AG09309 (cell line): ENCODE measurements around the gene PARD3B.

Experiments
- DNase-seq: peaks from one replicate; pipeline ENCODE4 v3.0.0-alpha.2; 2010; ENCODE audit warnings: low read depth
- H3K4me3 ChIP-seq: 2 replicates; pipeline ENCODE4 v1.5.1; 2011; ENCODE audit warnings: mild to moderate bottlenecking, low read depth, low read length, moderate library complexity; ENCODE audit not compliant: control insufficient read depth
- TF ChIP-seq, protein P1 (sequence below): IDR thresholded peaks from 2 replicates; pipeline ENCODE4 v1.5.1; 2011; ENCODE audit warnings: mild to moderate bottlenecking, low read depth, low read length, inconsistent platforms; ENCODE audit not compliant: insufficient read depth, control insufficient read depth; ENCODE audit errors: missing control alignments

PARD3B gene

DNA sequence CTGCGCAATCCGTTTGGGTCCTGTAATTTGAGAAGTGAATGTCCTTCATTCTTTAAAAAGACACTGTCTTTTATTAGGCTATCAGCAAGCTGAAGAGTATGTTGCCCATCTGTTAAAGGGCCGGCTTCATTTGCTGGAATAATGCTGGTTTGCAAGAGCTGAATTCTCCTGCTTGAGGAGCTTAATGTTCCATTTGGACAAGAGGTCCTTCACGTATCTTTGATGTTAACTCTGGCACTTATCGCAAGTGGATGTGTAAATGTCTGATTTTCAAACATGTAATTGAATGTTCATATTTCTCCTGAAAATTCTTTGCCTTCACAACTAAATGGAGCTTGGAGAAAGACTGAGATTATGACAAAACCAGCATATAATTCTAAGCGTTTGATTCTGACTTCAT lies 856.2 kb downstream of the PARD3B start:
- no peak for DNase-seq
- no peak overlapping the region for H3K4me3 ChIP-seq
- TF ChIP-seq, protein P1, sequence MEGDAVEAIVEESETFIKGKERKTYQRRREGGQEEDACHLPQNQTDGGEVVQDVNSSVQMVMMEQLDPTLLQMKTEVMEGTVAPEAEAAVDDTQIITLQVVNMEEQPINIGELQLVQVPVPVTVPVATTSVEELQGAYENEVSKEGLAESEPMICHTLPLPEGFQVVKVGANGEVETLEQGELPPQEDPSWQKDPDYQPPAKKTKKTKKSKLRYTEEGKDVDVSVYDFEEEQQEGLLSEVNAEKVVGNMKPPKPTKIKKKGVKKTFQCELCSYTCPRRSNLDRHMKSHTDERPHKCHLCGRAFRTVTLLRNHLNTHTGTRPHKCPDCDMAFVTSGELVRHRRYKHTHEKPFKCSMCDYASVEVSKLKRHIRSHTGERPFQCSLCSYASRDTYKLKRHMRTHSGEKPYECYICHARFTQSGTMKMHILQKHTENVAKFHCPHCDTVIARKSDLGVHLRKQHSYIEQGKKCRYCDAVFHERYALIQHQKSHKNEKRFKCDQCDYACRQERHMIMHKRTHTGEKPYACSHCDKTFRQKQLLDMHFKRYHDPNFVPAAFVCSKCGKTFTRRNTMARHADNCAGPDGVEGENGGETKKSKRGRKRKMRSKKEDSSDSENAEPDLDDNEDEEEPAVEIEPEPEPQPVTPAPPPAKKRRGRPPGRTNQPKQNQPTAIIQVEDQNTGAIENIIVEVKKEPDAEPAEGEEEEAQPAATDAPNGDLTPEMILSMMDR: no peak

- no peak for DNase-seq
- no peak overlapping the region for H3K4me3 ChIP-seq
- TF ChIP-seq, protein P1: no peak
These were observed 856.7 kb downstream of the PARD3B start for GRCh38 chr2:205402011-205402410.

GRCh38 chr2:205403244-205403825 lies 858.1 kb downstream of the PARD3B start:
- TF ChIP-seq, protein P1: no peak
- peak; percentile 49 for DNase-seq
- no peak overlapping the region for H3K4me3 ChIP-seq

GRCh38 chr2:205405194-205405593 lies 859.9 kb downstream of the PARD3B start:
- DNase-seq: no peak
- H3K4me3 ChIP-seq: no peak overlapping the region
- TF ChIP-seq, protein P1: no peak

- H3K4me3 ChIP-seq: no peak overlapping the region
- TF ChIP-seq, protein P1: no peak
- DNase-seq: peak; percentile 72
These were observed 860.5 kb downstream of the PARD3B start for GRCh38 chr2:205405752-205406151.

DNA sequence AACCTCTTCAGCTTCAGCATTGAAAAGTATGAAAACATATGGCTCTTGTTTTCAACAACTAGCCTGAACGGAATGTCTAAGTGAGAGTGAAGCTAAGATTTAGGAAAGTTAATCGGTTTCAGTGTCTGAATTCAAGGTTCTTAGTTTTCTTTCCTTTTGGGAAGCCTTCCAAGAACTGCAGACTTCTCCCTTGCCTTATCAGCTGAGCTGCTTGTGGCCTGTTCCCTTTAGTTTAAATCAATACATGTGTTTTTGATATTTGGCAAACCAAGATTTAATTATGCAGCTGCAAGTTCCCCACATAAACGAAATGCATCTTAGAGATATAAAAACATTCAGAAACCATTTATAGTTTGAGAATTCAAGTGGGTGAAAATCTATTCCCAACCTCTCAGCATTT lies 862.7 kb downstream of the PARD3B start:
- no peak overlapping the region for H3K4me3 ChIP-seq
- TF ChIP-seq, protein P1: no peak
- DNase-seq: peak; percentile 84
